ENCODE measurements around the gene EXOC3L4. TPM values are rescaled to one million over a fixed set of nuclear protein-coding genes. Genes with fewer than 3 reads are reported as not detected.

Gene EXOC3L4
- polyA plus RNA-seq, 1 of the 3 experiments (the other 2 are of a cell fraction): 0.46 TPM

- Histone ChIP-seq H3F3A (replicated peaks; ENCODE audit: insufficient read depth) (peaks cover 4% of the 10 kb centered on the region), H3K4me3 (ENCODE audit: low read depth in 2 of 2, low read length in 1 of 2) (no peak overlapping the region), H3K79me2 (ENCODE audit: insufficient read depth) (no peaks in the 10 kb centered on the region), H3K4me1 (ENCODE audit: control insufficient read depth in 1 of 2, insufficient read depth in 2 of 2, low read depth in 1 of 2, low read length in 1 of 2) (peaks cover 0 to 4% of the 10 kb centered on the region in 2 experiments; a peak in 1 of 4 replicates), H3K9me3 (no peaks in the 10 kb centered on the region), H4K20me1 (ENCODE audit: insufficient read depth) (no peaks in the 10 kb centered on the region), H3K36me3 (replicated peaks in 1 of 2; ENCODE audit: control insufficient read depth in 1 of 2, insufficient read depth in 2 of 2, low read length in 1 of 2) (no peaks in the 10 kb centered on the region), H3K27ac (ENCODE audit: low read depth in 2 of 2, low read length in 1 of 2) (no peak overlapping the region), H2AFZ (ENCODE audit: low read depth) (no peak overlapping the region), H3K9me2 (no peaks in the 10 kb centered on the region), H3K9ac (no peak overlapping the region), H3K4me2 (no peak overlapping the region), H3K27me3 (ENCODE audit: insufficient read depth) (no peaks in the 10 kb centered on the region)
- WGBS (ENCODE audit: low lambda C conversion rate): 89% methylated on average over 10 of the region's 13 CpGs
- no peak for TF ChIP-seq RCOR1 (IDR thresholded peaks at IDR 0.05; ENCODE audit: low read length)
- TF ChIP-seq RFX5 (IDR thresholded peaks at IDR 0.05; ENCODE audit: low read length): no peak
- no peak for TF ChIP-seq GATA2 (CRISPR knock-in tag; IDR thresholded peaks at IDR 0.05)
- no peak for TF ChIP-seq RXRA (IDR thresholded peaks at IDR 0.05; ENCODE audit: borderline replicate concordance, low read depth)
- no peak for TF ChIP-seq CTCF (IDR thresholded peaks at IDR 0.05)
- TF ChIP-seq TCF12 (IDR thresholded peaks at IDR 0.05): no peak
- no peak for TF ChIP-seq MEF2A (IDR thresholded peaks at IDR 0.05; ENCODE audit: borderline replicate concordance, low read depth)
- no peak for TF ChIP-seq RAD21 (IDR thresholded peaks at IDR 0.05; ENCODE audit: low read length)
- TF ChIP-seq MXI1 (IDR thresholded peaks at IDR 0.05; ENCODE audit: low read depth, low read length): no peak
- TF ChIP-seq GABPA (IDR thresholded peaks at IDR 0.05; ENCODE audit: low read depth): no peak
- TF ChIP-seq, protein P1, sequence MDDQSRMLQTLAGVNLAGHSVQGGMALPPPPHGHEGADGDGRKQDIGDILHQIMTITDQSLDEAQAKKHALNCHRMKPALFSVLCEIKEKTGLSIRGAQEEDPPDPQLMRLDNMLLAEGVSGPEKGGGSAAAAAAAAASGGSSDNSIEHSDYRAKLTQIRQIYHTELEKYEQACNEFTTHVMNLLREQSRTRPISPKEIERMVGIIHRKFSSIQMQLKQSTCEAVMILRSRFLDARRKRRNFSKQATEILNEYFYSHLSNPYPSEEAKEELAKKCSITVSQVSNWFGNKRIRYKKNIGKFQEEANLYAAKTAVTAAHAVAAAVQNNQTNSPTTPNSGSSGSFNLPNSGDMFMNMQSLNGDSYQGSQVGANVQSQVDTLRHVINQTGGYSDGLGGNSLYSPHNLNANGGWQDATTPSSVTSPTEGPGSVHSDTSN (IDR thresholded peaks at IDR 0.05): no peak
- TF ChIP-seq REST (IDR thresholded peaks at IDR 0.05; ENCODE audit: low read depth, low read length): no peak
- TF ChIP-seq USF2 (IDR thresholded peaks at IDR 0.05; ENCODE audit: borderline replicate concordance, low read depth, low read length): no peak
- TF ChIP-seq ZBTB33 (IDR thresholded peaks at IDR 0.05; ENCODE audit: borderline replicate concordance, low read depth): no peak
- TF ChIP-seq CHD2 (IDR thresholded peaks at IDR 0.05; ENCODE audit: low read length, partially characterized antibody): no peak
- TF ChIP-seq, protein P2, sequence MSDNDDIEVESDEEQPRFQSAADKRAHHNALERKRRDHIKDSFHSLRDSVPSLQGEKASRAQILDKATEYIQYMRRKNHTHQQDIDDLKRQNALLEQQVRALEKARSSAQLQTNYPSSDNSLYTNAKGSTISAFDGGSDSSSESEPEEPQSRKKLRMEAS (IDR thresholded peaks at IDR 0.05; ENCODE audit: low read depth): no peak
- TF ChIP-seq FOXM1 (IDR thresholded peaks at IDR 0.05; ENCODE audit: low read depth): no peak
- ChIA-PET CTCF (interaction anchor here (0.7 to 3.6 kb wide), 4 partner anchors 12 to 367 kb away, joined by 3 to 46 read pairs (median 3); no protein-coding TSS in a partner anchor), POLR2A (no interaction called here)
- no peak for DNase-seq
Measured at GRCh38 chr14:103093856-103094405, 594 bp upstream of the EXOC3L4 start.

Data from SK-N-SH (cell line).